Common myeloid progenitor, CD34-positive (primary cell): ENCODE data around the gene BARX1.
"Not testable (repeated sequence)": the region's sequence is repeated elsewhere in the genome, so short reads cannot be mapped to it uniquely, and the experiment has no call there.

Source experiments
- CTCF ChIA-PET: fragments of 350-600 bp; sonication (Branson Sonifier 250); formaldehyde crosslinking; loops from one replicate; lab custom pipeline; 2021; ENCODE audit warnings: antibody characterized with exemption; lab: Charles Lee
- POLR2A ChIA-PET: fragments of 350-600 bp; sonication (Branson Sonifier 250); formaldehyde crosslinking; loops from one replicate; lab custom pipeline; 2021; ENCODE audit warnings: antibody characterized with exemption; lab: Charles Lee
- DNase-seq, 3 donors: peaks; one replicate each; pipeline versions ENCODE4 v3.0.0 to v3.0.0-alpha.2; 2013
- H3K27ac ChIP-seq, 2 experiments: 1 replicate in 1 of 2; 2 replicates in 1 of 2; pipeline ENCODE4 v1.7.0; 2013; ENCODE audit warnings: inconsistent platforms in 2 of 2, low read length in 2 of 2, mild to moderate bottlenecking in 2 of 2, low read depth in 1 of 2, moderate library complexity in 1 of 2; ENCODE audit not compliant: severe bottlenecking in 2 of 2, insufficient read depth in 1 of 2, poor library complexity in 1 of 2
- H3K27me3 ChIP-seq, 5 experiments: replicated peaks in 2 of 5; 1 replicate in 3 of 5; 2 replicates in 2 of 5; pipeline versions ENCODE4 v1.6.1 to v1.7.0; 2013; ENCODE audit warnings: low read length in 4 of 5, mild to moderate bottlenecking in 2 of 5, moderate library complexity in 2 of 5, inconsistent platforms in 1 of 5; ENCODE audit not compliant: insufficient read depth in 5 of 5, control insufficient read depth in 4 of 5
- H3K36me3 ChIP-seq, 4 experiments: 1 replicate in 2 of 4; 2 replicates in 2 of 4; pipeline versions ENCODE4 v1.6.1 to v1.7.0; 2013; ENCODE audit warnings: low read length in 3 of 4, control low read depth in 1 of 4, mild to moderate bottlenecking in 1 of 4; ENCODE audit not compliant: control insufficient read depth in 4 of 4, insufficient read depth in 4 of 4
- H3K4me1 ChIP-seq, 4 experiments: 1 replicate in 3 of 4; 2 replicates in 1 of 4; pipeline versions ENCODE4 v1.6.1 to v1.7.1; 2013; ENCODE audit warnings: low read length in 3 of 4, mild to moderate bottlenecking in 3 of 4, control low read depth in 1 of 4, inconsistent platforms in 1 of 4, moderate library complexity in 1 of 4; ENCODE audit not compliant: control insufficient read depth in 4 of 4, insufficient read depth in 4 of 4; ENCODE audit errors: control extremely low read depth in 1 of 4
- H3K4me3 ChIP-seq, 7 experiments: 1 replicate in 4 of 7; 2 replicates in 3 of 7; pipeline versions ENCODE4 v1.5.1 to v1.7.0; 2013; ENCODE audit warnings: mild to moderate bottlenecking in 7 of 7, low read length in 6 of 7, moderate library complexity in 6 of 7, inconsistent platforms in 2 of 7, low read depth in 2 of 7, control low read depth in 1 of 7; ENCODE audit not compliant: insufficient read depth in 4 of 7, control insufficient read depth in 1 of 7; ENCODE audit errors: extremely low read depth in 1 of 7
- H3K9me3 ChIP-seq, 5 experiments: 1 replicate in 4 of 5; 2 replicates in 1 of 5; pipeline versions ENCODE4 v1.6.1 to v1.7.1; 2013; ENCODE audit warnings: low read length in 4 of 5, mild to moderate bottlenecking in 2 of 5, inconsistent platforms in 1 of 5, low read depth in 1 of 5, moderate library complexity in 1 of 5; ENCODE audit not compliant: control insufficient read depth in 4 of 5, insufficient read depth in 2 of 5; ENCODE audit errors: control extremely low read depth in 1 of 5
- WGBS: methylation state at CpG from one replicate; pipeline ENCODE4 v1.1.5; 2013; ENCODE audit not compliant: insufficient coverage; 5-methylcytosine and 5-hydroxymethylcytosine counted together

BARX1 gene

DNA sequence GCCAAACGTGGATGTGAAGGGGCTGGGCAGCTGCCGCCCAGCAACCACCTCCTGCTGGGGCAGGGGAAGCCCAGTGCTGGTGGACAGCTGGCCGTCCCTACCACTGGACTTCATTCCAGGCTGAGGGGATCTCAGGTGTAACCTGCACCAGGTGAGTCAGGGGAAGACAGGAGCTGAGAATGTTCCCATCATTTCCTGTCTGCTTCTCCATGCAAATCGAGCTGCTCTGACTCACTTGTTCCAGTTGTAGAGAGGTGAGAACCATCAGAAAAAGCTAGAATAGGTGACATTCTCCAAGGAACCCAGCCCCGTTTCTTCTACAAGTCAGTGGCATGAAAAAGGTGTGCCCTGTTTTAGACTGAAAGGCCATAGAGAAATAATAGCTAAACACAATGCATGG is 21.8 kb upstream of the BARX1 start:
- CTCF ChIA-PET = interaction anchor here (0.9 to 1.5 kb wide), 3 partner anchors 13 to 38 kb away, joined by 3 to 4 read pairs (median 4); no protein-coding TSS in a partner anchor
- Histone ChIP-seq H3K9me3 (peaks cover 0 to 2% (median 0%) of the 10 kb centered on the region in 5 experiments), H3K4me3 (no peak overlapping the region), H3K27me3 (peaks cover 0 to 20% (median 2%) of the 10 kb centered on the region in 5 experiments), H3K36me3 (no peaks in the 10 kb centered on the region), H3K4me1 (no peaks in the 10 kb centered on the region), H3K27ac (no peak overlapping the region)
- POLR2A ChIA-PET = no interaction called here
- 88% methylated on average over 5 of the region's 5 CpGs for WGBS
- no peak for DNase-seq

DNA sequence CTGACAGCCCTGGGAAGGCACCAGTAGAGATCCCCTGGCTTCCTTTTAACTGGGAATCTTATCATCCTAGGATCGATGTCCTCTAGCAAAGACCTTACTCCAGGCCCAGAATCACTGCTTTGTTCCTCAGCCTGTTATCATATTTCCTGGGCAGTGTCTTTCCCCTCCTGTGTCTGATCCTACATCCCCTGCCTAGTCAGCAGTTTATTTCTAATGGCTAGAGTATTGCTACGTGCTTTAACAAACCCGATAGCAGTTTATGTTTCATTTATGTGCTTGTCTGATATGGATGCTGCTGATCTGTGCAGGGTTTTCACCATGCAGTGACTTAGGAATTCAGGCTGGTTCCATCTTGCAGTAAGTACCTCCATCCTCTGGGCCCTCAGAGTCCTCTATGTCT is 20.9 kb upstream of the BARX1 start:
- ChIA-PET CTCF (no interaction called here), POLR2A (no interaction called here)
- Histone ChIP-seq H3K36me3 (no peaks in the 10 kb centered on the region), H3K27me3 (peaks cover 0 to 14% (median 2%) of the 10 kb centered on the region in 5 experiments), H3K4me3 (no peak overlapping the region), H3K9me3 (peaks cover 0 to 2% (median 0%) of the 10 kb centered on the region in 5 experiments), H3K4me1 (no peaks in the 10 kb centered on the region), H3K27ac (no peak overlapping the region)
- DNase-seq = no peak
- 93% methylated on average over 2 of the region's 3 CpGs for WGBS

DNA sequence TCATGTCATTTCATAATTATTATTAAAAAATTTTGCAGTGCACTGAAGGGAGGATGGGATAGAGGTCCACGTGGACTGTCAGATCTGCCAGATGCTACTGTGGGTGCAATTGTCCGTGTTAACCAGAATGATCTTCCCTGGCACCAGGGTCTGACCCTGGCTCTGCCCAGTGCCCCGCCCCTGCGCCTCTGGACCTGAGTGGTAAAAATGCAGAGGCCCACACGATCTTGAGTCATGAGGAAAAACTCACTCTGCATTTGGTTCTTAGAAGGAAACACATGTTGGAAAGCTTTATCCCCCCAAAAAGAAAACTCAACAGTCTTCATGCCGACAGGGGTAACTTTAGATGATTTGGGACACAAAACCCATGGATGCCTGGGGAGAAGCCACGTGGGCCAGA is 20.1 kb upstream of the BARX1 start:
- peaks cover 0 to 9% (median 2%) of the 10 kb centered on the region in 5 experiments for H3K27me3 ChIP-seq
- no peak overlapping the region for H3K27ac ChIP-seq
- 98% methylated on average over 6 of the region's 7 CpGs for WGBS
- peaks cover 0 to 2% (median 0%) of the 10 kb centered on the region in 5 experiments for H3K9me3 ChIP-seq
- H3K36me3 ChIP-seq = no peaks in the 10 kb centered on the region
- no peak overlapping the region for H3K4me3 ChIP-seq
- DNase-seq = no peak
- ChIA-PET POLR2A (no interaction called here), CTCF (no interaction called here)
- no peaks in the 10 kb centered on the region for H3K4me1 ChIP-seq

- POLR2A ChIA-PET = no interaction called here
- Histone ChIP-seq H3K36me3 (no peaks in the 10 kb centered on the region), H3K27me3 (peaks cover 0 to 3% (median 2%) of the 10 kb centered on the region in 5 experiments), H3K27ac (no peak overlapping the region), H3K9me3 (peaks cover 0 to 2% (median 0%) of the 10 kb centered on the region in 5 experiments), H3K4me1 (no peaks in the 10 kb centered on the region), H3K4me3 (no peak overlapping the region)
- CTCF ChIA-PET = no interaction called here
- no peak for DNase-seq
- no CpG with 5 or more reads among the region's 3 CpGs for WGBS
These were observed 19.0 kb upstream of the BARX1 start for GRCh38 chr9:93974151-93974550.

GRCh38 chr9:93972655-93973054 is 17.5 kb upstream of the BARX1 start:
- H3K9me3 ChIP-seq, POLR2A ChIA-PET, H3K27me3 ChIP-seq, H3K4me3 ChIP-seq, DNase-seq, H3K27ac ChIP-seq, H3K4me1 ChIP-seq, CTCF ChIA-PET, H3K36me3 ChIP-seq: not testable (repeated sequence)
- 100% methylated on average over 1 of the region's 3 CpGs for WGBS

DNA sequence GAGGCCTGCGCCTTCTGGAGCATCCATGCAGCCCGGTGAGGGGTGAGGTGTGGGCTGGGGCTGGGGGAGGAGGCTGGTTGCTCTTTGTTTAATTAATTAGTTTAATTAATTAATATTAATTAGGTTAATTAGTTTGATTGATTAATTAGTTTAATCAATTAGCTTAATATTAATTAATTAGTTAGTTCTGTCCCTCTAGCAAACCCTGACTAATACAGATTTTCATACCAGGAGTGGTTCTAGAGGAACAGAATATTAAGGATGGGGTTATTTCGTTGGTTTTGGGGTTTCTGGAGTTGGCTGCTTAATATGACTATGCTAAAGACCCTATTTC is 14.1 kb upstream of the BARX1 start:
- ChIA-PET POLR2A (no interaction called here), CTCF (no interaction called here)
- peaks cover 0 to 2% (median 0%) of the 10 kb centered on the region in 5 experiments for H3K9me3 ChIP-seq
- H3K4me1 ChIP-seq = no peaks in the 10 kb centered on the region
- H3K27me3 ChIP-seq = peaks cover 0 to 10% (median 3%) of the 10 kb centered on the region in 5 experiments
- no CpG with 5 or more reads among the region's 3 CpGs for WGBS
- no peak overlapping the region for H3K27ac ChIP-seq
- no peak overlapping the region for H3K4me3 ChIP-seq
- no peaks in the 10 kb centered on the region for H3K36me3 ChIP-seq
- no peak for DNase-seq

- ChIA-PET CTCF (interaction anchor here (1.1 kb wide), 1 partner anchor 10 kb away, joined by 4 read pairs; no protein-coding TSS in a partner anchor), POLR2A (interaction anchor here (0.7 kb wide), 1 partner anchor 10 kb away, joined by 3 read pairs; no protein-coding TSS in a partner anchor)
- no peak for DNase-seq
- H3K27ac ChIP-seq = no peak overlapping the region
- peaks cover 0 to 2% (median 0%) of the 10 kb centered on the region in 5 experiments for H3K9me3 ChIP-seq
- no peaks in the 10 kb centered on the region for H3K36me3 ChIP-seq
- no peaks in the 10 kb centered on the region for H3K4me1 ChIP-seq
- no peak overlapping the region for H3K4me3 ChIP-seq
- WGBS = 97% methylated on average over 15 of the region's 25 CpGs
- H3K27me3 ChIP-seq = peaks cover 0 to 16% (median 7%) of the 10 kb centered on the region in 5 experiments
These were observed 13.5 kb upstream of the BARX1 start for GRCh38 chr9:93968451-93969327.
